ENCODE results near the gene SLC2A3.
"Not testable (repeated sequence)": the region's sequence is repeated elsewhere in the genome, so short reads cannot be mapped to it uniquely, and the experiment has no call there.

SLC2A3 gene

GRCh38 chr12:7935590-7936581 is at the start of gene SLC2A3:
SLC2A3 (minus strand) TSS chr12:7936187; CDS start chr12:7936034, 153 bp downstream.
- peaks cover 50% of the 10 kb centered on the region for H3K79me2 ChIP-seq (ENCODE audit: insufficient read depth, low read length)
- peak within 1 kb of the TSS; percentile 99 for H3K4me2 ChIP-seq (ENCODE audit: low read depth, low read length, poor library complexity, severe bottlenecking)
- H3K4me1 ChIP-seq (ENCODE audit: insufficient read depth, low read length, poor library complexity, severe bottlenecking): peaks cover 41% of the 10 kb centered on the region
- H3K9me2 ChIP-seq (replicated peaks; ENCODE audit: low read depth, low read length): no peaks in the 10 kb centered on the region
- peak within 1 kb of the TSS; percentile 29; the same call in 1 of the 2 replicates for H2AFZ ChIP-seq (ENCODE audit: low read length)
- H3K9ac ChIP-seq (ENCODE audit: low read depth, low read length, poor library complexity, severe bottlenecking): peak within 1 kb of the TSS; percentile 86
- no peaks in the 10 kb centered on the region for H3F3A ChIP-seq (ENCODE audit: low read depth)
- H3K27me3 ChIP-seq (ENCODE audit: insufficient read depth, low read length, poor library complexity, severe bottlenecking): no peaks in the 10 kb centered on the region
- TF ChIP-seq CTCF (conservative IDR thresholded peaks at IDR 0.05; ENCODE audit: low read length) (no peak), EZH2phosphoT487 (IDR thresholded peaks at IDR 0.05; ENCODE audit: borderline replicate concordance) (no peak)
- peaks cover 18% of the 10 kb centered on the region; the same call in 1 of the 2 replicates for H3K36me3 ChIP-seq (ENCODE audit: insufficient read depth, low read length)
- peaks cover 16% of the 10 kb centered on the region for H4K20me1 ChIP-seq (ENCODE audit: insufficient read depth, low read length, poor library complexity, severe bottlenecking)
- no peaks in the 10 kb centered on the region for H3K9me3 ChIP-seq (ENCODE audit: insufficient read depth, low read depth, low read length)
- peak within 1 kb of the TSS; percentile 75 for H3K4me3 ChIP-seq (ENCODE audit: low read length, poor library complexity, severe bottlenecking)

- H3K9me3 ChIP-seq (ENCODE audit: insufficient read depth, low read depth, low read length): no peaks in the 10 kb centered on the region
- H3K4me1 ChIP-seq (ENCODE audit: insufficient read depth, low read length, poor library complexity, severe bottlenecking): peaks cover 16% of the 10 kb centered on the region
- no peaks in the 10 kb centered on the region for H3K9me2 ChIP-seq (replicated peaks; ENCODE audit: low read depth, low read length)
- H3K4me3 ChIP-seq (ENCODE audit: low read length, poor library complexity, severe bottlenecking): no peak overlapping the region
- H3K27me3 ChIP-seq (ENCODE audit: insufficient read depth, low read length, poor library complexity, severe bottlenecking): no peaks in the 10 kb centered on the region
- H3K4me2 ChIP-seq (ENCODE audit: low read depth, low read length, poor library complexity, severe bottlenecking): no peak overlapping the region
- H3K9ac ChIP-seq (ENCODE audit: low read depth, low read length, poor library complexity, severe bottlenecking): no peak overlapping the region
- H3F3A ChIP-seq (ENCODE audit: low read depth): 0 out of 2 replicates have a peak, but pooled peaks cover 6% of the 10 kb centered on the region
- H2AFZ ChIP-seq (ENCODE audit: low read length): no peak overlapping the region
- no peak for TF ChIP-seq EZH2phosphoT487 (IDR thresholded peaks at IDR 0.05; ENCODE audit: borderline replicate concordance)
- no peak for TF ChIP-seq CTCF (conservative IDR thresholded peaks at IDR 0.05; ENCODE audit: low read length)
- no peaks in the 10 kb centered on the region for H4K20me1 ChIP-seq (ENCODE audit: insufficient read depth, low read length, poor library complexity, severe bottlenecking)
- H3K36me3 ChIP-seq (ENCODE audit: insufficient read depth, low read length): no peaks in the 10 kb centered on the region
- H3K79me2 ChIP-seq (ENCODE audit: insufficient read depth, low read length): no peaks in the 10 kb centered on the region
These were observed 48.9 kb upstream of the SLC2A3 start for GRCh38 chr12:7984900-7985299.

- H3K4me1 ChIP-seq (ENCODE audit: insufficient read depth, low read length, poor library complexity, severe bottlenecking); H3K9ac ChIP-seq (ENCODE audit: low read depth, low read length, poor library complexity, severe bottlenecking); H4K20me1 ChIP-seq (ENCODE audit: insufficient read depth, low read length, poor library complexity, severe bottlenecking): not testable (repeated sequence)
These were observed 47.5 kb upstream of the SLC2A3 start for GRCh38 chr12:7983460-7983859.

GRCh38 chr12:7983019-7983418 is 47.0 kb upstream of the SLC2A3 start:
- H3K9me2 ChIP-seq (replicated peaks; ENCODE audit: low read depth, low read length); H3F3A ChIP-seq (ENCODE audit: low read depth); H3K79me2 ChIP-seq (ENCODE audit: insufficient read depth, low read length); H3K4me1 ChIP-seq (ENCODE audit: insufficient read depth, low read length, poor library complexity, severe bottlenecking); H3K4me2 ChIP-seq (ENCODE audit: low read depth, low read length, poor library complexity, severe bottlenecking); H3K4me3 ChIP-seq (ENCODE audit: low read length, poor library complexity, severe bottlenecking); H3K27me3 ChIP-seq (ENCODE audit: insufficient read depth, low read length, poor library complexity, severe bottlenecking); H4K20me1 ChIP-seq (ENCODE audit: insufficient read depth, low read length, poor library complexity, severe bottlenecking); H3K9ac ChIP-seq (ENCODE audit: low read depth, low read length, poor library complexity, severe bottlenecking); H3K9me3 ChIP-seq (ENCODE audit: insufficient read depth, low read depth, low read length); H3K36me3 ChIP-seq (ENCODE audit: insufficient read depth, low read length); H2AFZ ChIP-seq (ENCODE audit: low read length): not testable (repeated sequence)

More at GRCh38 chr12:7983460-7983859, 47.5 kb upstream of the SLC2A3 start:
- not testable (repeated sequence) for H3K9me3 ChIP-seq (ENCODE audit: insufficient read depth, low read depth, low read length); H3K27me3 ChIP-seq (ENCODE audit: insufficient read depth, low read length, poor library complexity, severe bottlenecking); H3K79me2 ChIP-seq (ENCODE audit: insufficient read depth, low read length); H3K4me3 ChIP-seq (ENCODE audit: low read length, poor library complexity, severe bottlenecking); H3K36me3 ChIP-seq (ENCODE audit: insufficient read depth, low read length); H3F3A ChIP-seq (ENCODE audit: low read depth); H3K4me2 ChIP-seq (ENCODE audit: low read depth, low read length, poor library complexity, severe bottlenecking); H2AFZ ChIP-seq (ENCODE audit: low read length); H3K9me2 ChIP-seq (replicated peaks; ENCODE audit: low read depth, low read length)

GRCh38 chr12:7982332-7982735 is 46.3 kb upstream of the SLC2A3 start:
- H3K4me2 ChIP-seq (ENCODE audit: low read depth, low read length, poor library complexity, severe bottlenecking); H4K20me1 ChIP-seq (ENCODE audit: insufficient read depth, low read length, poor library complexity, severe bottlenecking); H3K9me2 ChIP-seq (replicated peaks; ENCODE audit: low read depth, low read length); H3F3A ChIP-seq (ENCODE audit: low read depth); H3K9me3 ChIP-seq (ENCODE audit: insufficient read depth, low read depth, low read length); H3K4me3 ChIP-seq (ENCODE audit: low read length, poor library complexity, severe bottlenecking); H3K9ac ChIP-seq (ENCODE audit: low read depth, low read length, poor library complexity, severe bottlenecking); H3K36me3 ChIP-seq (ENCODE audit: insufficient read depth, low read length); H3K27me3 ChIP-seq (ENCODE audit: insufficient read depth, low read length, poor library complexity, severe bottlenecking); H3K79me2 ChIP-seq (ENCODE audit: insufficient read depth, low read length); H3K4me1 ChIP-seq (ENCODE audit: insufficient read depth, low read length, poor library complexity, severe bottlenecking); H2AFZ ChIP-seq (ENCODE audit: low read length): not testable (repeated sequence)

Measured in Loucy (cell line).